ENCODE results near the gene KHDRBS2. TPM values are rescaled to one million over a fixed set of nuclear protein-coding genes. Genes with fewer than 3 reads are reported as not detected.

Gene KHDRBS2
- polyA plus RNA-seq, 1 donor (not counting 4 experiments of a cell fraction or from before 2014, with no cell fraction given): not detected

DNA sequence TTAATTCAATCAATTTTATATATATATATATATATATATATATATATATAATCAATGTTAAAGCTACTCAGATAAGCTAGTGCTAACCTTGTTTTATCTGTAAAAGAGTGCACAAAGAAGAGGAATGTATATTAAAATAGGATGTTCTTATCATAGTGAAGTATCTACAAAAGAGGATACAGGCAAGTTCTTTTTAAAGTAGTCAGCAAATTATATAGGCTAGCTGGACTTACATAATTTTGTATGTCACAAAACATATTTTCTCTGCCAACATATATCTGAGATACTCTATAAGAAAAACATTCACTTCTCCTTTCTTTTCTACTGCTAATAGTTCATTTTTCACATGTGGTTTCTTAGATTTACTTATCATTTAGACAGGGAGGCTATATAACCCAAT is 39.9 kb downstream of the KHDRBS2 start:
- Histone ChIP-seq H2AFZ (ENCODE audit: control insufficient read depth, low read length) (no peak overlapping the region), H3K4me1 (ENCODE audit: control insufficient read depth, extremely low read depth, insufficient read depth, low read length) (no peaks in the 10 kb centered on the region), H3K4me2 (ENCODE audit: control insufficient read depth, extremely low read depth, insufficient read depth, low read depth, low read length) (no peak overlapping the region), H3K9me3 (ENCODE audit: control insufficient read depth, low read depth, low read length) (no peaks in the 10 kb centered on the region), H3K79me2 (ENCODE audit: control insufficient read depth, insufficient read depth, low read length) (no peaks in the 10 kb centered on the region), H3K9ac (ENCODE audit: control insufficient read depth, extremely low read depth, insufficient read depth, low read length) (no peak overlapping the region), H3K27ac (ENCODE audit: control insufficient read depth, insufficient read depth, low read length) (no peak overlapping the region), H3K9me1 (ENCODE audit: control insufficient read depth, extremely low read depth, insufficient read depth, low read length) (no peaks in the 10 kb centered on the region), H4K20me1 (ENCODE audit: control insufficient read depth, extremely low read depth, insufficient read depth, low read length) (no peaks in the 10 kb centered on the region), H3K36me3 (ENCODE audit: control insufficient read depth in 2 of 2, extremely low read depth in 1 of 2, insufficient read depth in 2 of 2, low read length in 2 of 2) (no peaks in the 10 kb centered on the region), H3K27me3 (ENCODE audit: control insufficient read depth, extremely low read depth, insufficient read depth, low read length) (no peaks in the 10 kb centered on the region), H3K4me3 (ENCODE audit: control insufficient read depth in 2 of 3, extremely low read depth in 1 of 3, insufficient read depth in 2 of 3, low read depth in 1 of 3, low read length in 3 of 3) (no peak overlapping the region)
- dilution Hi-C loops (cut with MboI; ENCODE audit: extremely low pct_ligation_motif_present, low sequenced_read_pairs): no loop called here
- FAIRE-seq (no peak), DNase-seq (ENCODE audit: low read depth, low spot score) (no peak)
- no peak for TF ChIP-seq EZH2 (IDR thresholded peaks at IDR 0.05; ENCODE audit: low read length)
- TF ChIP-seq, protein P1, sequence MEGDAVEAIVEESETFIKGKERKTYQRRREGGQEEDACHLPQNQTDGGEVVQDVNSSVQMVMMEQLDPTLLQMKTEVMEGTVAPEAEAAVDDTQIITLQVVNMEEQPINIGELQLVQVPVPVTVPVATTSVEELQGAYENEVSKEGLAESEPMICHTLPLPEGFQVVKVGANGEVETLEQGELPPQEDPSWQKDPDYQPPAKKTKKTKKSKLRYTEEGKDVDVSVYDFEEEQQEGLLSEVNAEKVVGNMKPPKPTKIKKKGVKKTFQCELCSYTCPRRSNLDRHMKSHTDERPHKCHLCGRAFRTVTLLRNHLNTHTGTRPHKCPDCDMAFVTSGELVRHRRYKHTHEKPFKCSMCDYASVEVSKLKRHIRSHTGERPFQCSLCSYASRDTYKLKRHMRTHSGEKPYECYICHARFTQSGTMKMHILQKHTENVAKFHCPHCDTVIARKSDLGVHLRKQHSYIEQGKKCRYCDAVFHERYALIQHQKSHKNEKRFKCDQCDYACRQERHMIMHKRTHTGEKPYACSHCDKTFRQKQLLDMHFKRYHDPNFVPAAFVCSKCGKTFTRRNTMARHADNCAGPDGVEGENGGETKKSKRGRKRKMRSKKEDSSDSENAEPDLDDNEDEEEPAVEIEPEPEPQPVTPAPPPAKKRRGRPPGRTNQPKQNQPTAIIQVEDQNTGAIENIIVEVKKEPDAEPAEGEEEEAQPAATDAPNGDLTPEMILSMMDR (optimal IDR thresholded peaks at IDR 0.05 in 1 of 3, IDR thresholded peaks at IDR 0.05 in 1 of 3, conservative IDR thresholded peaks at IDR 0.05 in 1 of 3; ENCODE audit: extremely low read depth in 1 of 3, insufficient read depth in 2 of 3, low read length in 3 of 3): no peak

DNA sequence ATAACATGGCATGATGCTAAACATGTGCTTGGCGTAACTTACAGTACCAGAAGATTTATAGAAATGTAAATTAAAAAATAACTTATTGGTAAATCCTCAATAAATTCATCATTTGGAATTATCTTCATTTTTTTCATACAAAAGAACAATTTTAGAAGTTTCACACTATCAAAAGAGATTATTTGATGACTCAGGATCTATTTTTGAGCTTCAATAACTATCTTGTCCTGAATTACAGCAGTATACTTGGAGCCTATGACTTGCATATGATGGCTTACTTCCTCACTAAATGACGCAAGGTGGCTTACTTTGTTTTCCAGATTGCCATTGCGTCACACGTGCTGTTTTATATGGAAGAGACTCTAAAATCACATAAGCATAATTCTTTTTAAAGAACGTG is 49.2 kb downstream of the KHDRBS2 start:
- no peaks in the 10 kb centered on the region for H3K9me3 ChIP-seq (ENCODE audit: control insufficient read depth, low read depth, low read length)
- H3K4me3 ChIP-seq (ENCODE audit: control insufficient read depth in 2 of 3, extremely low read depth in 1 of 3, insufficient read depth in 2 of 3, low read depth in 1 of 3, low read length in 3 of 3): no peak overlapping the region
- dilution Hi-C loops (cut with MboI; ENCODE audit: extremely low pct_ligation_motif_present, low sequenced_read_pairs): no loop called here

More for the DNA sequence above, 49.2 kb downstream of the KHDRBS2 start:
- no peak overlapping the region for H2AFZ ChIP-seq (ENCODE audit: control insufficient read depth, low read length)
- no peaks in the 10 kb centered on the region for H4K20me1 ChIP-seq (ENCODE audit: control insufficient read depth, extremely low read depth, insufficient read depth, low read length)
- no peaks in the 10 kb centered on the region for H3K79me2 ChIP-seq (ENCODE audit: control insufficient read depth, insufficient read depth, low read length)
- H3K9ac ChIP-seq (ENCODE audit: control insufficient read depth, extremely low read depth, insufficient read depth, low read length): no peak overlapping the region
- no peaks in the 10 kb centered on the region for H3K27me3 ChIP-seq (ENCODE audit: control insufficient read depth, extremely low read depth, insufficient read depth, low read length)
- no peaks in the 10 kb centered on the region for H3K4me1 ChIP-seq (ENCODE audit: control insufficient read depth, extremely low read depth, insufficient read depth, low read length)
- no peaks in the 10 kb centered on the region for H3K9me1 ChIP-seq (ENCODE audit: control insufficient read depth, extremely low read depth, insufficient read depth, low read length)
- no peak for FAIRE-seq
- no peak overlapping the region for H3K4me2 ChIP-seq (ENCODE audit: control insufficient read depth, extremely low read depth, insufficient read depth, low read depth, low read length)
- no peak overlapping the region for H3K27ac ChIP-seq (ENCODE audit: control insufficient read depth, insufficient read depth, low read length)
- no peak for TF ChIP-seq EZH2 (IDR thresholded peaks at IDR 0.05; ENCODE audit: low read length)
- TF ChIP-seq, protein P1 (optimal IDR thresholded peaks at IDR 0.05 in 1 of 3, IDR thresholded peaks at IDR 0.05 in 1 of 3, conservative IDR thresholded peaks at IDR 0.05 in 1 of 3; ENCODE audit: extremely low read depth in 1 of 3, insufficient read depth in 2 of 3, low read length in 3 of 3): no peak
- H3K36me3 ChIP-seq (ENCODE audit: control insufficient read depth in 2 of 2, extremely low read depth in 1 of 2, insufficient read depth in 2 of 2, low read length in 2 of 2): no peaks in the 10 kb centered on the region
- DNase-seq (ENCODE audit: low read depth, low spot score): no peak
